ENCODE measurements around the gene TMEM245.
"Not testable (repeated sequence)": the region's sequence is repeated elsewhere in the genome, so short reads cannot be mapped to it uniquely, and the experiment has no call there.

The TMEM245 gene

GRCh38 chr9:109060191-109060590 is 59.6 kb downstream of the TMEM245 start:
- DNase-seq, result no peak

- DNase-seq, result not testable (repeated sequence)
Measured at GRCh38 chr9:109053121-109053520, 66.6 kb downstream of the TMEM245 start.

GRCh38 chr9:109052416-109052815 is 67.3 kb downstream of the TMEM245 start:
- DNase-seq, result no peak

- no peak for DNase-seq
Measured at GRCh38 chr9:109051733-109052132, 68.0 kb downstream of the TMEM245 start.

GRCh38 chr9:109050444-109050843 is 69.3 kb downstream of the TMEM245 start:
- no peak for DNase-seq

GRCh38 chr9:109048822-109049221 is 70.9 kb downstream of the TMEM245 start:
- no peak for DNase-seq

GRCh38 chr9:109047259-109047658 is 72.5 kb downstream of the TMEM245 start:
- DNase-seq, result no peak

- no peak for DNase-seq
Measured at GRCh38 chr9:109046346-109046745, 73.4 kb downstream of the TMEM245 start.

GRCh38 chr9:109043578-109043977 is 76.2 kb downstream of the TMEM245 start:
- DNase-seq, result no peak

GRCh38 chr9:109040571-109040970 is 79.2 kb downstream of the TMEM245 start:
- no peak for DNase-seq

GRCh38 chr9:109039539-109039938 is 80.2 kb downstream of the TMEM245 start:
- DNase-seq, result no peak

- no peak for DNase-seq
Measured at GRCh38 chr9:109037946-109038715, 81.6 kb downstream of the TMEM245 start.

GRCh38 chr9:109036744-109037680 is 82.7 kb downstream of the TMEM245 start:
- DNase-seq, result no peak

- DNase-seq, result no peak
Measured at GRCh38 chr9:109035684-109036423, 83.9 kb downstream of the TMEM245 start.

GRCh38 chr9:109033941-109034700 is 85.6 kb downstream of the TMEM245 start:
- no peak for DNase-seq

GRCh38 chr9:109031241-109031640 is 88.5 kb downstream of the TMEM245 start:
- no peak for DNase-seq

- no peak for DNase-seq
Measured at GRCh38 chr9:109030426-109030825, 89.3 kb downstream of the TMEM245 start.

GRCh38 chr9:109028457-109028856 is 91.3 kb downstream of the TMEM245 start:
- no peak for DNase-seq

- DNase-seq, result no peak
Measured at GRCh38 chr9:109027176-109027575, 92.6 kb downstream of the TMEM245 start.

GRCh38 chr9:109026306-109026705 is 93.4 kb downstream of the TMEM245 start:
- no peak for DNase-seq

GRCh38 chr9:109022873-109023272 is 96.9 kb downstream of the TMEM245 start:
- no peak for DNase-seq
